ENCODE measurements around the gene CALML3. TPM values are rescaled to one million over a fixed set of nuclear protein-coding genes. Genes with fewer than 3 reads are reported as not detected.

The CALML3 gene
- total and polyA plus RNA-seq, 10 of the 15 experiments (the other 5 are each of a cell fraction or from before 2014, with no cell fraction given): not detected

DNA sequence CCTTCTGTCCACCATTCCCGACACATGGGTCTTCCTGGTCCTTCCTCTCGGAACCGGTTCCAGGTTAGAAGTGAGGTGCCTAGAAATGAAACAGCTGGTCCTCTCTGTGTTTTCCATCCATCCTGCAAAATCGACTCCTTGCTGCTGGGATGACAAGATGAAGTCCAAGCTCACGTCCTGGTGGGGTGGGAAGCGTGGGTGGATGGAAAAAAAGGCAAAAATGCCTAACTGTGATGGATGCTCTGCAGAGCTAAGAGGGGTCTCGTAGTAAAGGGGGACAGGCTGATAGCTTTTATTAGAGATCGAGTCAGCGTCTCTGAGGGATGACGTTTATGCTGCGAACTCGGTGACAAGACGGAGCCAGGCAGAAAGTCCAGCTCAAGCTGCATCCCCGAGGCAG lies 39.5 kb upstream of the CALML3 start (continued):
- TF ChIP-seq CHD1 (IDR thresholded peaks at IDR 0.05; ENCODE audit: low read depth, low read length) (no peak), RUNX3 (IDR thresholded peaks at IDR 0.05; ENCODE audit: low read length) (no peak), SUZ12 (IDR thresholded peaks at IDR 0.05; ENCODE audit: unreplicated experiment) (no peak), ZNF384 (IDR thresholded peaks at IDR 0.05; ENCODE audit: borderline replicate concordance, low read depth, low read length) (no peak)

DNA sequence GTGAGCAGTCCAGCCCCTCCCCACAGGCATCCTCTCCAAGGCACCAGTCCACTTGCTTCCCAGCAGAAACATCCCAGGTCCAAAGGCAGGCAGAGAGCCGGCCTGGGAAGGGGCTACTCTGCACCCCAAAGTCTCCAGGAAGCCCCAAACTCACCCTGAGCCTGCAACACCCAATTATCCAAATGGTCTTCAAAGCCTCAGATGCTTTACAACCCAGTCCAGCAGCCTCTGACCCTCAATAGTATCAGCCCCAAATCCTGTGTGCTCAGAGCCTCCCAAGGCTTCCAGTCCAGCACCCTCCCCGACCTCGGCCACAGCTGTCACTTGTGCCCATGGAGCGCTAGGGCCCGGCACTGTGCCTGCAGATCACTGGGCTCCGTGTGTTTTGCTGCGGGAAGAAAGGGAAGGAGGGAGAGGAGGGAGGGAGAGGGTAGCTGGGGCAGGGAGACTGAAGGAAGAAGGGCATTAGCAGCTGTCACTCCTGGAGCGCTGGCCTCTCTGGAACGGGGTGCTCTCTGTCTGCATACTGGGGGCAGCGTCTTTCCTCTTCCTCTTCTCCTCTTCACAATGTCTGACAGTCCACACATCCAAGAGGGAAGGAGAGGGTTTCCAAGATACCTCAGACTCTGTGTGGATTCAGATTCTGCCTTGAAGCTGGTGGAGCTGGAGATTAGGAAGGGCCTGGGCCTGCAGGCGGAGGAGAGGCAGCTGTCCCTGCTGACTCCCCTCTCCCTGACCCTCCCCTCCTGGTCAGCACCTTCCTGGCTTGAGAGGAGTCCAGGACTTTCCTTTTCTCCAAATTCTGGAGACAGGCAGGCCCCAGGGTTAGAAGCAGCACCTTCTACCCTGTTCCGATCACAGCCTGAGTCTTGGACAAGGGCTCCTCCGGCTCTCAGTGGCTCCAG lies 38.6 kb upstream of the CALML3 start:
- ATAC-seq (no peak), DNase-seq (ENCODE audit: low read depth, low spot score) (no peak), FAIRE-seq (no peak)
- TF ChIP-seq, protein P1, sequence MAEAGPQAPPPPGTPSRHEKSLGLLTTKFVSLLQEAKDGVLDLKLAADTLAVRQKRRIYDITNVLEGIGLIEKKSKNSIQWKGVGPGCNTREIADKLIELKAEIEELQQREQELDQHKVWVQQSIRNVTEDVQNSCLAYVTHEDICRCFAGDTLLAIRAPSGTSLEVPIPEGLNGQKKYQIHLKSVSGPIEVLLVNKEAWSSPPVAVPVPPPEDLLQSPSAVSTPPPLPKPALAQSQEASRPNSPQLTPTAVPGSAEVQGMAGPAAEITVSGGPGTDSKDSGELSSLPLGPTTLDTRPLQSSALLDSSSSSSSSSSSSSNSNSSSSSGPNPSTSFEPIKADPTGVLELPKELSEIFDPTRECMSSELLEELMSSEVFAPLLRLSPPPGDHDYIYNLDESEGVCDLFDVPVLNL (IDR thresholded peaks at IDR 0.05; ENCODE audit: low read depth, low read length): no peak
- TF ChIP-seq KDM1A (IDR thresholded peaks at IDR 0.05; ENCODE audit: borderline replicate concordance) (no peak), CREM (IDR thresholded peaks at IDR 0.05; ENCODE audit: low read depth) (no peak)
- TF ChIP-seq, protein P2, sequence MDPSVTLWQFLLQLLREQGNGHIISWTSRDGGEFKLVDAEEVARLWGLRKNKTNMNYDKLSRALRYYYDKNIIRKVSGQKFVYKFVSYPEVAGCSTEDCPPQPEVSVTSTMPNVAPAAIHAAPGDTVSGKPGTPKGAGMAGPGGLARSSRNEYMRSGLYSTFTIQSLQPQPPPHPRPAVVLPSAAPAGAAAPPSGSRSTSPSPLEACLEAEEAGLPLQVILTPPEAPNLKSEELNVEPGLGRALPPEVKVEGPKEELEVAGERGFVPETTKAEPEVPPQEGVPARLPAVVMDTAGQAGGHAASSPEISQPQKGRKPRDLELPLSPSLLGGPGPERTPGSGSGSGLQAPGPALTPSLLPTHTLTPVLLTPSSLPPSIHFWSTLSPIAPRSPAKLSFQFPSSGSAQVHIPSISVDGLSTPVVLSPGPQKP (IDR thresholded peaks at IDR 0.05; ENCODE audit: low read depth, low read length): no peak
- TF ChIP-seq, protein P3, sequence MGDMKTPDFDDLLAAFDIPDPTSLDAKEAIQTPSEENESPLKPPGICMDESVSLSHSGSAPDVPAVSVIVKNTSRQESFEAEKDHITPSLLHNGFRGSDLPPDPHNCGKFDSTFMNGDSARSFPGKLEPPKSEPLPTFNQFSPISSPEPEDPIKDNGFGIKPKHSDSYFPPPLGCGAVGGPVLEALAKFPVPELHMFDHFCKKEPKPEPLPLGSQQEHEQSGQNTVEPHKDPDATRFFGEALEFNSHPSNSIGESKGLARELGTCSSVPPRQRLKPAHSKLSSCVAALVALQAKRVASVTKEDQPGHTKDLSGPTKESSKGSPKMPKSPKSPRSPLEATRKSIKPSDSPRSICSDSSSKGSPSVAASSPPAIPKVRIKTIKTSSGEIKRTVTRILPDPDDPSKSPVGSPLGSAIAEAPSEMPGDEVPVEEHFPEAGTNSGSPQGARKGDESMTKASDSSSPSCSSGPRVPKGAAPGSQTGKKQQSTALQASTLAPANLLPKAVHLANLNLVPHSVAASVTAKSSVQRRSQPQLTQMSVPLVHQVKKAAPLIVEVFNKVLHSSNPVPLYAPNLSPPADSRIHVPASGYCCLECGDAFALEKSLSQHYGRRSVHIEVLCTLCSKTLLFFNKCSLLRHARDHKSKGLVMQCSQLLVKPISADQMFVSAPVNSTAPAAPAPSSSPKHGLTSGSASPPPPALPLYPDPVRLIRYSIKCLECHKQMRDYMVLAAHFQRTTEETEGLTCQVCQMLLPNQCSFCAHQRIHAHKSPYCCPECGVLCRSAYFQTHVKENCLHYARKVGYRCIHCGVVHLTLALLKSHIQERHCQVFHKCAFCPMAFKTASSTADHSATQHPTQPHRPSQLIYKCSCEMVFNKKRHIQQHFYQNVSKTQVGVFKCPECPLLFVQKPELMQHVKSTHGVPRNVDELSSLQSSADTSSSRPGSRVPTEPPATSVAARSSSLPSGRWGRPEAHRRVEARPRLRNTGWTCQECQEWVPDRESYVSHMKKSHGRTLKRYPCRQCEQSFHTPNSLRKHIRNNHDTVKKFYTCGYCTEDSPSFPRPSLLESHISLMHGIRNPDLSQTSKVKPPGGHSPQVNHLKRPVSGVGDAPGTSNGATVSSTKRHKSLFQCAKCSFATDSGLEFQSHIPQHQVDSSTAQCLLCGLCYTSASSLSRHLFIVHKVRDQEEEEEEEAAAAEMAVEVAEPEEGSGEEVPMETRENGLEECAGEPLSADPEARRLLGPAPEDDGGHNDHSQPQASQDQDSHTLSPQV (IDR thresholded peaks at IDR 0.05): no peak
- no TSS peak for BruUV-seq (replicated peaks)
- ChIA-PET POLR2A (no interaction called here), CTCF (no interaction called here), SMC1A (ENCODE audit: uncharacterized antibody, unreplicated experiment) (no interaction called here), RAD21 (ENCODE audit: unreplicated experiment) (no interaction called here)
- no peak overlapping the region for H3K4me3 ChIP-seq
- no peaks in the 10 kb centered on the region for H3K79me2 ChIP-seq (ENCODE audit: control insufficient read depth, insufficient read depth, low read length)
- WGBS (ENCODE audit: insufficient coverage, insufficient replicate concordance, low lambda C conversion rate, missing lambda C conversion rate): 58% methylated on average over 12 of the region's 13 CpGs
- peaks cover 6 to 7% of the 10 kb centered on the region in 2 experiments for H3K27me3 ChIP-seq (replicated peaks in 1 of 2; ENCODE audit: control insufficient read depth in 2 of 2, insufficient read depth in 2 of 2, low read length in 1 of 2)
- intact Hi-C loops (cut with micrococcal nuclease; ENCODE audit: unreplicated experiment) (no loop called here), in situ Hi-C loops (cut with MboI) (no loop called here)
- no peak overlapping the region for H3K9ac ChIP-seq (ENCODE audit: control insufficient read depth, insufficient read depth, low read length)
- H3K4me1 ChIP-seq (ENCODE audit: control insufficient read depth, insufficient read depth, low read length): no peaks in the 10 kb centered on the region
- H3K27ac ChIP-seq (ENCODE audit: control insufficient read depth, insufficient read depth): no peak overlapping the region
- no peaks in the 10 kb centered on the region for H3K9me3 ChIP-seq (replicated peaks; ENCODE audit: control insufficient read depth, insufficient read depth, low read length)
- no peak overlapping the region for H2AFZ ChIP-seq (ENCODE audit: control insufficient read depth, low read depth, low read length)
- no peak overlapping the region for H3K4me2 ChIP-seq (ENCODE audit: control insufficient read depth, insufficient read depth)
- no peaks in the 10 kb centered on the region for H4K20me1 ChIP-seq (ENCODE audit: control insufficient read depth, insufficient read depth)
- no peaks in the 10 kb centered on the region for H3K36me3 ChIP-seq (ENCODE audit: control insufficient read depth in 2 of 2, insufficient read depth in 2 of 2, low read length in 1 of 2)

Measured in GM12878 (cell line).